ENCODE results near the gene MTARC2. TPM values are rescaled to one million over a fixed set of nuclear protein-coding genes. Genes with fewer than 3 reads are reported as not detected.

Gene MTARC2
- total RNA-seq, 1 donor from 2014 or later: 25.6 TPM

GRCh38 chr1:220809704-220810103 is 61.6 kb downstream of the MTARC2 start:
- TF ChIP-seq, protein P1, sequence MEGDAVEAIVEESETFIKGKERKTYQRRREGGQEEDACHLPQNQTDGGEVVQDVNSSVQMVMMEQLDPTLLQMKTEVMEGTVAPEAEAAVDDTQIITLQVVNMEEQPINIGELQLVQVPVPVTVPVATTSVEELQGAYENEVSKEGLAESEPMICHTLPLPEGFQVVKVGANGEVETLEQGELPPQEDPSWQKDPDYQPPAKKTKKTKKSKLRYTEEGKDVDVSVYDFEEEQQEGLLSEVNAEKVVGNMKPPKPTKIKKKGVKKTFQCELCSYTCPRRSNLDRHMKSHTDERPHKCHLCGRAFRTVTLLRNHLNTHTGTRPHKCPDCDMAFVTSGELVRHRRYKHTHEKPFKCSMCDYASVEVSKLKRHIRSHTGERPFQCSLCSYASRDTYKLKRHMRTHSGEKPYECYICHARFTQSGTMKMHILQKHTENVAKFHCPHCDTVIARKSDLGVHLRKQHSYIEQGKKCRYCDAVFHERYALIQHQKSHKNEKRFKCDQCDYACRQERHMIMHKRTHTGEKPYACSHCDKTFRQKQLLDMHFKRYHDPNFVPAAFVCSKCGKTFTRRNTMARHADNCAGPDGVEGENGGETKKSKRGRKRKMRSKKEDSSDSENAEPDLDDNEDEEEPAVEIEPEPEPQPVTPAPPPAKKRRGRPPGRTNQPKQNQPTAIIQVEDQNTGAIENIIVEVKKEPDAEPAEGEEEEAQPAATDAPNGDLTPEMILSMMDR (IDR thresholded peaks at IDR 0.05): no peak
- no peak overlapping the region for H3K4me3 Mint-ChIP-seq (ENCODE audit: unreplicated experiment)
- DNase-seq (ENCODE audit: extremely low spot score, unreplicated experiment): no peak
- H3K36me3 Mint-ChIP-seq (ENCODE audit: unreplicated experiment): peaks cover 2% of the 10 kb centered on the region
- H3K9me3 Mint-ChIP-seq (ENCODE audit: unreplicated experiment): no peaks in the 10 kb centered on the region
- peaks cover 23% of the 10 kb centered on the region for H3K4me1 Mint-ChIP-seq (ENCODE audit: unreplicated experiment)
- H3K27ac Mint-ChIP-seq (ENCODE audit: unreplicated experiment): no peak overlapping the region
- peaks cover 6% of the 10 kb centered on the region for H3K27me3 Mint-ChIP-seq (ENCODE audit: unreplicated experiment)

GRCh38 chr1:220810179-220810653 is 62.1 kb downstream of the MTARC2 start:
- no peak for DNase-seq (ENCODE audit: extremely low spot score, unreplicated experiment)
- H3K36me3 Mint-ChIP-seq (ENCODE audit: unreplicated experiment): peaks cover 2% of the 10 kb centered on the region
- H3K4me3 Mint-ChIP-seq (ENCODE audit: unreplicated experiment): no peak overlapping the region
- no peak overlapping the region for H3K27ac Mint-ChIP-seq (ENCODE audit: unreplicated experiment)
- H3K9me3 Mint-ChIP-seq (ENCODE audit: unreplicated experiment): no peaks in the 10 kb centered on the region
- TF ChIP-seq, protein P1 (IDR thresholded peaks at IDR 0.05): peak; percentile 72
- peaks cover 23% of the 10 kb centered on the region for H3K4me1 Mint-ChIP-seq (ENCODE audit: unreplicated experiment)
- H3K27me3 Mint-ChIP-seq (ENCODE audit: unreplicated experiment): peaks cover 6% of the 10 kb centered on the region

DNA sequence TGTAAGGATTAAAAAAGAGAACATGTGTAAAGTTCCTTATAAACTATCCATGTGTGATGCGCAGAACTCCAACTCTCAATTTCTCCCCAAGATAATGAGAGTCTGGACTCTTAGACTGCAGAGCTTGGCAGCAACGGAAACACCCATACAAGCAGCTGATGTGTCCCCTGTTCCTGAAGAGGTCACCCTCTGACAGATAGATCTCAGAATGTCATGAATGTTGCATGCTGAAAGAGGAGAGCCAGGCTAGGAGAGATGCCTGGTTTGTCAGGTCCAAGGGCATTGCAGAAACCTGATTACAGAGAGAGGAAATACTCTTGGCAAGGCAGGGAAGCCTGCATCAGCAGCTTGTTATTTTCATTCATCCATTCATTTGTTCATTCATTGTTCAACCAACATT is 62.8 kb downstream of the MTARC2 start:
- H3K4me1 Mint-ChIP-seq (ENCODE audit: unreplicated experiment): peaks cover 23% of the 10 kb centered on the region
- peaks cover 6% of the 10 kb centered on the region for H3K27me3 Mint-ChIP-seq (ENCODE audit: unreplicated experiment)
- H3K9me3 Mint-ChIP-seq (ENCODE audit: unreplicated experiment): no peaks in the 10 kb centered on the region
- H3K36me3 Mint-ChIP-seq (ENCODE audit: unreplicated experiment): peaks cover 2% of the 10 kb centered on the region
- no peak for DNase-seq (ENCODE audit: extremely low spot score, unreplicated experiment)
- TF ChIP-seq, protein P1 (IDR thresholded peaks at IDR 0.05): no peak
- no peak overlapping the region for H3K4me3 Mint-ChIP-seq (ENCODE audit: unreplicated experiment)
- no peak overlapping the region for H3K27ac Mint-ChIP-seq (ENCODE audit: unreplicated experiment)

- Mint-ChIP-seq H3K4me1 (ENCODE audit: unreplicated experiment) (peaks cover 23% of the 10 kb centered on the region), H3K9me3 (ENCODE audit: unreplicated experiment) (no peaks in the 10 kb centered on the region), H3K36me3 (ENCODE audit: unreplicated experiment) (peaks cover 2% of the 10 kb centered on the region), H3K27me3 (ENCODE audit: unreplicated experiment) (peaks cover 6% of the 10 kb centered on the region), H3K27ac (ENCODE audit: unreplicated experiment) (no peak overlapping the region), H3K4me3 (ENCODE audit: unreplicated experiment) (no peak overlapping the region)
- TF ChIP-seq, protein P1 (IDR thresholded peaks at IDR 0.05): no peak
- DNase-seq (ENCODE audit: extremely low spot score, unreplicated experiment): no peak
Observed at GRCh38 chr1:220811695-220812094, 63.6 kb downstream of the MTARC2 start.

- H3K36me3 Mint-ChIP-seq (ENCODE audit: unreplicated experiment): peaks cover 2% of the 10 kb centered on the region
- TF ChIP-seq, protein P1 (IDR thresholded peaks at IDR 0.05): no peak
- H3K27me3 Mint-ChIP-seq (ENCODE audit: unreplicated experiment): peaks cover 6% of the 10 kb centered on the region
- no peaks in the 10 kb centered on the region for H3K9me3 Mint-ChIP-seq (ENCODE audit: unreplicated experiment)
- no peak for DNase-seq (ENCODE audit: extremely low spot score, unreplicated experiment)
- peaks cover 23% of the 10 kb centered on the region for H3K4me1 Mint-ChIP-seq (ENCODE audit: unreplicated experiment)
- H3K4me3 Mint-ChIP-seq (ENCODE audit: unreplicated experiment): no peak overlapping the region
- no peak overlapping the region for H3K27ac Mint-ChIP-seq (ENCODE audit: unreplicated experiment)
Observed at GRCh38 chr1:220812308-220812707, 64.2 kb downstream of the MTARC2 start.
